Measurements from ENCODE around the gene TMEM89. TPM values are rescaled to one million over a fixed set of nuclear protein-coding genes. Genes with fewer than 3 reads are reported as not detected.

Gene TMEM89
- total RNA-seq, 1 experiment from 2014 or later, result 0.74 TPM

DNA sequence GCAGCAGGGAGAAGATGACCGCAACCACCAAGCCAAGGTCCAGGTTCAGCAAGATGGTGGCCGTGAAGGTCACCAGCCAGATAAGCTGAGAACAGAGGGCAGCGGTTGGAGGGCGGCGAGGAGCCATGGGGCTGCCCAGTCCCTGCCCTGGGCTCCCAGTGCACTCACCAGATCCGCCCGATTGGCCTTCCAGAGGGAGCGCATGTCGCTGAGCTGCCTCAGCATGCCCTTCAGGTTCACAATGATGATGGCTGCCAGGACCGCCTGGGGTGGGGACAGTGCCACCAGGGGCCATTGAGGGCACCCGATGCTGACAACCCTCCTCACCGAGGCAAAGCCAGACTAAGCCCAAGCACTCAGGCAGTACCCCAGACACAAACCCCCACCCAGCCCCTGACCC is 8.3 kb upstream of the TMEM89 start:
- no peaks in the 10 kb centered on the region; the same call in 1 of the 2 replicates for H3K4me1 ChIP-seq (ENCODE audit: insufficient read depth, low read length)
- WGBS (ENCODE audit: extremely low coverage, insufficient read length, low lambda C conversion rate), result no CpG with 5 or more reads among the region's 12 CpGs
- H4K5ac ChIP-seq (ENCODE audit: insufficient read length, low read depth, low read length), result no peak overlapping the region
- no peaks in the 10 kb centered on the region for H3K27me3 ChIP-seq (ENCODE audit: insufficient read depth, low read length)
- H3K23ac ChIP-seq (ENCODE audit: insufficient read length, low read depth, low read length), result no peak overlapping the region
- no peaks in the 10 kb centered on the region for H3K9me3 ChIP-seq (ENCODE audit: control insufficient read depth, low read depth, low read length)
- no peak for DNase-seq
- no peak overlapping the region for H3T11ph ChIP-seq (ENCODE audit: low read length)
- Mint-ChIP-seq H3K36me3 (ENCODE audit: insufficient read depth in 1 of 3, low read depth in 3 of 3) (peaks cover 48 to 80% (median 80%) of the 10 kb centered on the region in 3 experiments), H3K9me3 (no peaks in the 10 kb centered on the region), H3K4me3 (no peak overlapping the region; a peak in 1 of 5 replicates), H3K27me3 (ENCODE audit: low read depth) (peaks cover 1% of the 10 kb centered on the region; the same call in 1 of the 2 replicates), H3K27ac (peak overlapping the region in 1 of 3 experiments; percentile 55; a peak in 1 of 7 replicates), H3K4me1 (peaks cover 6 to 8% of the 10 kb centered on the region in 2 experiments)
- TF ChIP-seq, protein P1, sequence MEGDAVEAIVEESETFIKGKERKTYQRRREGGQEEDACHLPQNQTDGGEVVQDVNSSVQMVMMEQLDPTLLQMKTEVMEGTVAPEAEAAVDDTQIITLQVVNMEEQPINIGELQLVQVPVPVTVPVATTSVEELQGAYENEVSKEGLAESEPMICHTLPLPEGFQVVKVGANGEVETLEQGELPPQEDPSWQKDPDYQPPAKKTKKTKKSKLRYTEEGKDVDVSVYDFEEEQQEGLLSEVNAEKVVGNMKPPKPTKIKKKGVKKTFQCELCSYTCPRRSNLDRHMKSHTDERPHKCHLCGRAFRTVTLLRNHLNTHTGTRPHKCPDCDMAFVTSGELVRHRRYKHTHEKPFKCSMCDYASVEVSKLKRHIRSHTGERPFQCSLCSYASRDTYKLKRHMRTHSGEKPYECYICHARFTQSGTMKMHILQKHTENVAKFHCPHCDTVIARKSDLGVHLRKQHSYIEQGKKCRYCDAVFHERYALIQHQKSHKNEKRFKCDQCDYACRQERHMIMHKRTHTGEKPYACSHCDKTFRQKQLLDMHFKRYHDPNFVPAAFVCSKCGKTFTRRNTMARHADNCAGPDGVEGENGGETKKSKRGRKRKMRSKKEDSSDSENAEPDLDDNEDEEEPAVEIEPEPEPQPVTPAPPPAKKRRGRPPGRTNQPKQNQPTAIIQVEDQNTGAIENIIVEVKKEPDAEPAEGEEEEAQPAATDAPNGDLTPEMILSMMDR (conservative IDR thresholded peaks at IDR 0.05), result no peak
- H3K79me2 ChIP-seq (ENCODE audit: insufficient read depth, low read length), result no peaks in the 10 kb centered on the region
- H3K4me2 ChIP-seq (ENCODE audit: insufficient read depth, insufficient read length, low read length), result no peak overlapping the region
- no peak overlapping the region for H2AFZ ChIP-seq (ENCODE audit: low read length)
- H4K8ac ChIP-seq (replicated peaks; ENCODE audit: insufficient read length, low read depth, low read length), result no peak overlapping the region
- no peak overlapping the region for H2BK20ac ChIP-seq (ENCODE audit: low read depth, low read length, poor library complexity, severe bottlenecking)
- H2AK5ac ChIP-seq (ENCODE audit: insufficient read length, low read length), result no peak overlapping the region
- H3K18ac ChIP-seq (ENCODE audit: insufficient read length, low read depth, low read length), result no peak overlapping the region
- no peak overlapping the region for H3K4ac ChIP-seq (ENCODE audit: low read depth, low read length)
- H3K79me1 ChIP-seq (ENCODE audit: insufficient read depth, low read depth, low read length, poor library complexity, severe bottlenecking), result no peaks in the 10 kb centered on the region
- no peak overlapping the region for H3K56ac ChIP-seq (ENCODE audit: insufficient read length, low read depth, low read length)
- peaks cover 4% of the 10 kb centered on the region for H3K23me2 ChIP-seq (ENCODE audit: insufficient read length, low read depth, low read length, poor library complexity, severe bottlenecking)
- no peaks in the 10 kb centered on the region for H4K20me1 ChIP-seq (ENCODE audit: control insufficient read depth, insufficient read depth, insufficient read length)
- no peak overlapping the region for H2BK15ac ChIP-seq (ENCODE audit: low read depth, low read length)
- H2BK5ac ChIP-seq (ENCODE audit: insufficient read length, low read length), result no peak overlapping the region
- no peak overlapping the region for H2BK12ac ChIP-seq (ENCODE audit: insufficient read length, low read depth, low read length)
- H4K91ac ChIP-seq (ENCODE audit: insufficient read length, low read depth, low read length), result no peak overlapping the region
- H3K9ac ChIP-seq (ENCODE audit: extremely low read depth, insufficient read length, low read length), result no peak overlapping the region
- H2BK120ac ChIP-seq (ENCODE audit: low read depth, low read length, poor library complexity, severe bottlenecking), result no peak overlapping the region
- no peak overlapping the region for H3K14ac ChIP-seq (ENCODE audit: insufficient read depth, low read length)
- no peak overlapping the region for H3K27ac ChIP-seq (ENCODE audit: insufficient read length, low read depth, low read length)

Data from H9 (cell line).